ENCODE data around the gene KCNQ4.

The KCNQ4 gene

DNA sequence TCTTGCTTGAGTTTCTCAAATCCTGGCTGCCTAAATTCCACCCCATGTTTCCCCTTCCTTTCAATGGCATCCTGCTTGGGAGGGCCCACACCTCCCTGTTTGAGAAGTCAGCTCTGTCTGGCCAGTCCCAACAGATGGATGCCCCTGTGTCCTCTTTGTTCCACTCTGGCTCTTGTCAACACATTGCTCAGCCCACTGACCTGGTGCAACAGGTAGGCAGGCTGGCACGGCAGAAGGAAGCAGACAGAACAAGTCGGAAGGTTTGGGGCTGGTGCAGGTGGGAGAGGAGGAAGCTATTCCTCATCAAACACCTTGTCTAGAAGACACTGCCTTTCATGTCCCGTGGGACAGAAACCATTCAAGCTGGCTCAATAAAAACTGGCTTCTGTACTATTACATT, 22.7 kb downstream of the KCNQ4 start:
- no peaks in the 10 kb centered on the region for H3K9me3 ChIP-seq (ENCODE audit: insufficient read depth, low read length)
- H3K4me3 ChIP-seq (ENCODE audit: insufficient read length, low read depth): no peak overlapping the region
- TF ChIP-seq YY1 (IDR thresholded peaks at IDR 0.05; ENCODE audit: insufficient read depth, insufficient read length) (no peak), ZNF274 (IDR thresholded peaks at IDR 0.05; ENCODE audit: low read depth, low read length) (no peak), SUZ12 (IDR thresholded peaks at IDR 0.05; ENCODE audit: extremely low read depth, insufficient read depth, insufficient read length) (no peak)
- no peak overlapping the region for H3K9ac ChIP-seq (ENCODE audit: insufficient read length, low read depth)
- DNase-seq (ENCODE audit: low read depth, low spot score): no peak
- peaks cover 8% of the 10 kb centered on the region for H3K27me3 ChIP-seq (ENCODE audit: insufficient read depth, insufficient read length)
- H3K4me1 ChIP-seq (ENCODE audit: insufficient read depth, insufficient read length): peaks cover 31% of the 10 kb centered on the region
- H3K36me3 ChIP-seq (ENCODE audit: insufficient read depth, insufficient read length, low read length): no peaks in the 10 kb centered on the region

DNA sequence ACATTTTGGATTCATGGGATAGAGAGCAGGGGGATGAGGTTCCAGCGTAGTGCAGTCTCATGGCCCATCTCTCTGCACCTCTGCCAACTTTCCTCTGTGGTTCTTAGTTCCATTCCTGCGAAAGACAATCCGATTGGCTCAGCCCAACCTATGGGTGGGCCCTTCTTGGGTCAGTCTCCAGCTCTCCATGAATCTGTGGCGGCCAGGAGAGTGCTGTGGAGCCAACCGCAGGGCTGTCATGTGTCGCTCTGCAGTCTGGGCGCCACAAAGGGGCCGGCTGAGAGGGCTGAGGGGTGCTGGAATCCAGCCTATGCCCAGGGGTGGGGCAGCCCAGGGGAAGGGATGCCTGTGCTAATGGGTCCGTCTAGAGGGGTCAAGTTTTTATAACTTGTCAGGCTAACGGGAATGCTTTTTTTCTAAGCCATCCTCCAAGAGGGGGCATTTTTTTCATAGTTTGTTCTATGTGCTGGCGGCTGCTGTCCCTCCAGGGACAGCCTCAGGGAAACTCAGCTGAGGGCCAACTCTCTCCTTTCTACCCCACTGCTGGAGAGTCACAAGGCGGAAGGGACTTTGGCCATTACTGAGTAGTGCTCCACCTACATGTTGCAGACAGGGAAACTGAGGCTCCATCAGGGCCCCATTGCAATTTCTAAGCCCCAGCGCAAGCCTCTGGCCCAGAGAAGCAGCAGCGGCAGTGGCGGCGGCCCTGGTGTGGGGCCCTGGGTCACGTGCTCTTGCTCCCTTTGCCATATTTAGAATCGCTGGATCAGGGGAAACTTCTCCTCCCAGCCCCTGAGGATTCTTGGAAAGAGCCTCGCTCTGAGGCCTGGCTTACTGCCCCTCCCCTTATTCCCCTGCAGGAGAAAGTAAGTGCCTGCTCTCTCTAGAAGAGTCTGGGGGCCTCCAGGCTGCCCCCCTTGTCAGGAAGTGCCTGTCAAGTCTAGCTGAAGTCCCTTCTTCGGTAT, 23.4 kb downstream of the KCNQ4 start:
- Histone ChIP-seq H3K4me3 (ENCODE audit: insufficient read length, low read depth) (no peak overlapping the region), H3K4me1 (ENCODE audit: insufficient read depth, insufficient read length) (peaks cover 25% of the 10 kb centered on the region), H3K36me3 (ENCODE audit: insufficient read depth, insufficient read length, low read length) (no peaks in the 10 kb centered on the region), H3K9me3 (ENCODE audit: insufficient read depth, low read length) (no peaks in the 10 kb centered on the region), H3K27me3 (ENCODE audit: insufficient read depth, insufficient read length) (peaks cover 4% of the 10 kb centered on the region), H3K9ac (ENCODE audit: insufficient read length, low read depth) (no peak overlapping the region)
- no peak for DNase-seq (ENCODE audit: low read depth, low spot score)
- TF ChIP-seq YY1 (IDR thresholded peaks at IDR 0.05; ENCODE audit: insufficient read depth, insufficient read length) (no peak), SUZ12 (IDR thresholded peaks at IDR 0.05; ENCODE audit: extremely low read depth, insufficient read depth, insufficient read length) (no peak), ZNF274 (IDR thresholded peaks at IDR 0.05; ENCODE audit: low read depth, low read length) (no peak)

DNA sequence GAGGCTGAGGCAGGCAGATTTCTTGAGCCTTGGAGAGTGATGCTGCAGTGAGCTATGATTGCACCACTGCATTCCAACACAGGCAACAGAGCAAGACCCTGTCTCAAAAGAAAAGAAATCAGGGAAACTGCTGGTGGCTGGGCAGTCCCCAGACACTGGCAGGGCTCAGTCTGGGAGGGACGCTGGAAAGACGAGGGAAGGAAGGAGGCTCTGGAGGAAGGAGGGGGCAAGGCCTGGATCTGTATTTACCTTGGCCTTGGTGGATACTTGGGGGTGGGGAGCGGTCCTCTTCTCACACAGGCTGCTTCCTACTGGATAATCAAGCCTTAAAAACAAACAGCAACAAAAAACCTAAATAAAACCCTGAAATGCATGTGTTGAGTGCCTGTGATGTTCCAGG, 24.4 kb downstream of the KCNQ4 start:
- TF ChIP-seq SUZ12 (IDR thresholded peaks at IDR 0.05; ENCODE audit: extremely low read depth, insufficient read depth, insufficient read length) (no peak), ZNF274 (IDR thresholded peaks at IDR 0.05; ENCODE audit: low read depth, low read length) (no peak), YY1 (IDR thresholded peaks at IDR 0.05; ENCODE audit: insufficient read depth, insufficient read length) (no peak)
- no peak for DNase-seq (ENCODE audit: low read depth, low spot score)
- Histone ChIP-seq H3K9ac (ENCODE audit: insufficient read length, low read depth) (no peak overlapping the region), H3K4me3 (ENCODE audit: insufficient read length, low read depth) (no peak overlapping the region), H3K27me3 (ENCODE audit: insufficient read depth, insufficient read length) (peaks cover 4% of the 10 kb centered on the region), H3K4me1 (ENCODE audit: insufficient read depth, insufficient read length) (peaks cover 23% of the 10 kb centered on the region), H3K36me3 (ENCODE audit: insufficient read depth, insufficient read length, low read length) (no peaks in the 10 kb centered on the region), H3K9me3 (ENCODE audit: insufficient read depth, low read length) (no peaks in the 10 kb centered on the region)

DNA sequence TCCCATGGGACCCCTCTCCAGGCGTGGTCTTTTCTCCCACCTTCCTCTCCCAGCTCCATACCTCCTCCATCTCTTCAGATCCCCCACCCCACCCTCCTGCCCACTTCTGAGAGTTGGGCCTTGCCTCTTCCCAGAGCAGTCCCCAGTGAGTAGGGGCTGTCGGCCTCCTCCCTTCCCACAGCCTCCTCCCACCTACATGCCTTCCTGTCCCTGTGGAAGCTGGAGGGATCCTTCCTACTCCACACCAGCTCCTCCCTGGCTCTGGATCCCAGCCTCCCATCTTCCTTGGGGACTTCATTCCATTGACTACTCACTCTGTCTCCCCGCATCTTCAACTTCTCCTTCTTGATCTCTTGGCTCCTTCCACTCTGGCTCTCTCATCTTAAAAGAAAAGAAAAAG, 24.9 kb downstream of the KCNQ4 start:
- H3K9me3 ChIP-seq (ENCODE audit: insufficient read depth, low read length): no peaks in the 10 kb centered on the region

DNA sequence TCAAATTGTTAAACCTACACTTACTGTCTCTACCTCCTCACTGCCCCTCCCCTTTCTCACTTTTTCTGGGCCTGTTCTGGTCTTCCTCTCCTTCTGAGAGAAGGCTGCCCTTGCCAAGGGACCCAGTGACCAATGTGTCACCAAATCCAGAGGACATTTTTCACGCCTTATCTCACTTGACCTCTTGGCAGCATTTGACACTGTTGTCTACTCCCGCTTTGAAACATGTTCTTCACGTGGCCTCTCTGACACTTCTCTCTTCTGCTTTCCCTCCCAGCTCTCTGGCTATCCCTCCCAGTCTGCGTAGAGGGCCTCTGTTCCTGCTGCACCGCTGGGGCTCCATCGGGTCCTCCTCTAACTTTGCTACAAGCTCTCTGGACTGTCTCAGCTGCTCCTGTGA, 25.3 kb downstream of the KCNQ4 start:
- Histone ChIP-seq H3K9ac (ENCODE audit: insufficient read length, low read depth) (no peak overlapping the region), H3K36me3 (ENCODE audit: insufficient read depth, insufficient read length, low read length) (no peaks in the 10 kb centered on the region), H3K4me1 (ENCODE audit: insufficient read depth, insufficient read length) (peaks cover 18% of the 10 kb centered on the region), H3K9me3 (ENCODE audit: insufficient read depth, low read length) (no peaks in the 10 kb centered on the region), H3K27me3 (ENCODE audit: insufficient read depth, insufficient read length) (peaks cover 4% of the 10 kb centered on the region), H3K4me3 (ENCODE audit: insufficient read length, low read depth) (no peak overlapping the region)
- DNase-seq (ENCODE audit: low read depth, low spot score): no peak
- no peak for TF ChIP-seq YY1 (IDR thresholded peaks at IDR 0.05; ENCODE audit: insufficient read depth, insufficient read length)
- TF ChIP-seq SUZ12 (IDR thresholded peaks at IDR 0.05; ENCODE audit: extremely low read depth, insufficient read depth, insufficient read length): no peak
- no peak for TF ChIP-seq ZNF274 (IDR thresholded peaks at IDR 0.05; ENCODE audit: low read depth, low read length)

More for the DNA sequence above, 24.9 kb downstream of the KCNQ4 start:
- Histone ChIP-seq H3K4me1 (ENCODE audit: insufficient read depth, insufficient read length) (peaks cover 21% of the 10 kb centered on the region), H3K27me3 (ENCODE audit: insufficient read depth, insufficient read length) (peaks cover 4% of the 10 kb centered on the region), H3K4me3 (ENCODE audit: insufficient read length, low read depth) (no peak overlapping the region), H3K36me3 (ENCODE audit: insufficient read depth, insufficient read length, low read length) (no peaks in the 10 kb centered on the region), H3K9ac (ENCODE audit: insufficient read length, low read depth) (no peak overlapping the region)
- DNase-seq (ENCODE audit: low read depth, low spot score): no peak
- TF ChIP-seq YY1 (IDR thresholded peaks at IDR 0.05; ENCODE audit: insufficient read depth, insufficient read length): no peak
- TF ChIP-seq SUZ12 (IDR thresholded peaks at IDR 0.05; ENCODE audit: extremely low read depth, insufficient read depth, insufficient read length): no peak
- TF ChIP-seq ZNF274 (IDR thresholded peaks at IDR 0.05; ENCODE audit: low read depth, low read length): no peak

DNA sequence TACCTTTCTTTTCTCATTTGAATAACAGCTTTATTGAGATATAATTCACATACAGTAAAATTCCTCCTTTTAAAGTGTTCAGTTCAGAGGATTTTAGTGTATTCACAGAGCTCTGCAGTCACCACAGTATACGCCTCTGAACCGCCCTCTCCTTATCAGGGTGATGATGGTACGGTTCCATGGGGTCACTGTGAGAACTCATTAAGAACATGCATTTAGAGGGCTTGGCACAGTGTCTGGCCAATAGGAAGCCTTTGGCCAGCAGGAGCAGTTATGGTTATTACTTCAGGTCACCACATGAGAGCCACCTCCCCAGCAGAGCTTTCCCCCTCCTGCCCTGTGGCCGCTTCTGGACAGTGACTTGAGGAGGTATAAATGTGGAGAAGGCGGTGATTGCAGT, 27.3 kb downstream of the KCNQ4 start:
- H3K9me3 ChIP-seq (ENCODE audit: insufficient read depth, low read length): no peaks in the 10 kb centered on the region
- no peak for DNase-seq (ENCODE audit: low read depth, low spot score)
- TF ChIP-seq ZNF274 (IDR thresholded peaks at IDR 0.05; ENCODE audit: low read depth, low read length) (no peak), YY1 (IDR thresholded peaks at IDR 0.05; ENCODE audit: insufficient read depth, insufficient read length) (no peak), SUZ12 (IDR thresholded peaks at IDR 0.05; ENCODE audit: extremely low read depth, insufficient read depth, insufficient read length) (no peak)
- no peaks in the 10 kb centered on the region for H3K36me3 ChIP-seq (ENCODE audit: insufficient read depth, insufficient read length, low read length)
- H3K27me3 ChIP-seq (ENCODE audit: insufficient read depth, insufficient read length): peaks cover 12% of the 10 kb centered on the region
- no peak overlapping the region for H3K4me3 ChIP-seq (ENCODE audit: insufficient read length, low read depth)
- H3K9ac ChIP-seq (ENCODE audit: insufficient read length, low read depth): no peak overlapping the region
- H3K4me1 ChIP-seq (ENCODE audit: insufficient read depth, insufficient read length): peaks cover 14% of the 10 kb centered on the region

DNA sequence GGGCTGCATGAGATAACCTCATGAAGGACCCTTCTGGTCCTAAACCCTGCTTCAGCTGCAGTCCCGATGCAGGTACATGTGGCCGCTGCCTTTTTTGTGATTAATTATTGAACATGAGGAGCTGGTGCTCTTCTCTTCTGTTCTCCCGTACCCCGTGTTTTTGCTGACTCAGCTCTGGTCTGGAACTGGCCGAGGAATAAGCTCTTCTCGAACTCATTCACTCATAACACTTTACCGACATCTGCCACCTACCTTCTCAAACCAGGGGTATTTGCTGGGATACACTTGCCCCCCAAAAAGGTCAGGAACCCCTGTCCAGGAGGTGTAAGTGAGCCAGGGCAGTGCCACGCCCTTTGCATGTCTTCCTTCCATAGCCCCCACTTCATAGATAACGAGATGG, 31.8 kb downstream of the KCNQ4 start:
- Histone ChIP-seq H3K36me3 (ENCODE audit: insufficient read depth, insufficient read length, low read length) (no peaks in the 10 kb centered on the region), H3K4me1 (ENCODE audit: insufficient read depth, insufficient read length) (peaks cover 31% of the 10 kb centered on the region), H3K9ac (ENCODE audit: insufficient read length, low read depth) (no peak overlapping the region), H3K9me3 (ENCODE audit: insufficient read depth, low read length) (no peaks in the 10 kb centered on the region), H3K27me3 (ENCODE audit: insufficient read depth, insufficient read length) (peaks cover 32% of the 10 kb centered on the region), H3K4me3 (ENCODE audit: insufficient read length, low read depth) (no peak overlapping the region)
- DNase-seq (ENCODE audit: low read depth, low spot score): no peak
- TF ChIP-seq ZNF274 (IDR thresholded peaks at IDR 0.05; ENCODE audit: low read depth, low read length) (no peak), YY1 (IDR thresholded peaks at IDR 0.05; ENCODE audit: insufficient read depth, insufficient read length) (no peak), SUZ12 (IDR thresholded peaks at IDR 0.05; ENCODE audit: extremely low read depth, insufficient read depth, insufficient read length) (no peak)

All from NT2/D1 (cell line).